Adrenal gland (tissue), 5 donors: ENCODE measurements around the gene AHNAK2.
"Not testable (repeated sequence)": the region's sequence is repeated elsewhere in the genome, so short reads cannot be mapped to it uniquely, and the experiment has no call there.

Experiments used
- CTCF ChIP-seq, 6 experiments: fragments of 450-650 bp in 4 of 6; fragments of 200-600 bp in 2 of 6; sonication (generic) in 1 of 6; IDR thresholded peaks; 1 replicate in 5 of 6; 2 replicates in 1 of 6; pipeline versions ENCODE4 v1.5.1 to v1.8.0; 2016 to 2021; ENCODE audit warnings: antibody characterized with exemption in 6 of 6, mild to moderate bottlenecking in 2 of 6, moderate library complexity in 1 of 6
- POLR2A ChIP-seq, 2 donors: fragments of 450-650 bp; IDR thresholded peaks; one replicate each; pipeline ENCODE4 v1.6.1; 2017; ENCODE audit warnings: antibody characterized with exemption in 2 of 2, mild to moderate bottlenecking in 2 of 2, moderate library complexity in 1 of 2
- donor health status: DM: no; HTN: no; CAD: no.

GRCh38 chr14:104945266-104945665 is 32.9 kb downstream of the AHNAK2 start:
- not testable (repeated sequence) for TF ChIP-seq CTCF, POLR2A (IDR thresholded peaks at IDR 0.05)
